ENCODE data around the gene PRLR. TPM values are rescaled to one million over a fixed set of nuclear protein-coding genes. Genes with fewer than 3 reads are reported as not detected.

Gene PRLR
- total and polyA plus RNA-seq, 2 of the 13 experiments (the other 11 are each of a cell fraction or from before 2014, with no cell fraction given), result 12.2 to 13.3 TPM

GRCh38 chr5:35188031-35188457 is 42.2 kb downstream of the PRLR start:
- peaks cover 48% of the 10 kb centered on the region for H3K4me1 ChIP-seq (ENCODE audit: insufficient read depth, low read length)
- in situ Hi-C loops (cut with HindIII; ENCODE audit: extremely low pct_ligation_motif_present, low pct_unique_long_range_greater_than_20kb), result no loop called here
- no peak overlapping the region for H2AFZ ChIP-seq (ENCODE audit: low read length)
- H3K9ac ChIP-seq (ENCODE audit: insufficient read depth, low read depth, low read length), result no peak overlapping the region
- POLR2A ChIA-PET, result no interaction called here
- H3K79me2 ChIP-seq (ENCODE audit: insufficient read depth, low read length), result no peaks in the 10 kb centered on the region
- H3K27ac ChIP-seq (ENCODE audit: extremely low read length, insufficient read depth, low read length), result no peak overlapping the region
- TF ChIP-seq ZNF704 (CRISPR knock-in tag; IDR thresholded peaks at IDR 0.05; ENCODE audit: borderline replicate concordance), result no peak
- no peak for TF ChIP-seq THAP7 (CRISPR knock-in tag; IDR thresholded peaks at IDR 0.05)
- no peak for TF ChIP-seq AHR (CRISPR knock-in tag; IDR thresholded peaks at IDR 0.05)
- no peak for TF ChIP-seq GFI1 (CRISPR knock-in tag; IDR thresholded peaks at IDR 0.05; ENCODE audit: borderline replicate concordance)
- TF ChIP-seq ZNF646 (CRISPR knock-in tag; IDR thresholded peaks at IDR 0.05), result no peak
- TF ChIP-seq ZNF781 (CRISPR knock-in tag; IDR thresholded peaks at IDR 0.05; ENCODE audit: borderline replicate concordance, not compliant biosample characterization), result no peak
- TF ChIP-seq MAFF (IDR thresholded peaks at IDR 0.05; ENCODE audit: low read depth, low read length), result no peak
- TF ChIP-seq ZNF34 (CRISPR knock-in tag; IDR thresholded peaks at IDR 0.05; ENCODE audit: borderline replicate concordance), result no peak
- no peak for TF ChIP-seq ZNF430 (CRISPR knock-in tag; IDR thresholded peaks at IDR 0.05)
- no peak for TF ChIP-seq HMGXB3 (CRISPR knock-in tag; IDR thresholded peaks at IDR 0.05; ENCODE audit: borderline replicate concordance)
- H3K4me3 ChIP-seq (replicated peaks in 1 of 3; ENCODE audit: insufficient read depth in 1 of 3, low read depth in 2 of 3, low read length in 3 of 3), result no peak overlapping the region
- ATAC-seq (no peak), DNase-seq (ENCODE audit: low spot score) (no peak), FAIRE-seq (no peak)
- H3K9me3 ChIP-seq (ENCODE audit: low read length), result no peaks in the 10 kb centered on the region
- 97% methylated on average over 9 of the region's 9 CpGs for WGBS (ENCODE audit: low lambda C conversion rate)
- H3K27me3 ChIP-seq (ENCODE audit: control insufficient read depth in 1 of 2, insufficient read depth in 2 of 2, low read length in 2 of 2), result no peaks in the 10 kb centered on the region
- CTCF ChIA-PET (ENCODE audit: low intra/inter-chr PET ratio, low total read pairs), result no interaction called here
- H3K36me3 ChIP-seq (replicated peaks in 1 of 2; ENCODE audit: control insufficient read depth in 1 of 2, insufficient read depth in 2 of 2, low read length in 2 of 2), result no peaks in the 10 kb centered on the region; a peak in 1 of 5 replicates
- no peaks in the 10 kb centered on the region for H4K20me1 ChIP-seq (ENCODE audit: insufficient read depth, low read length)
- BruUV-seq (replicated peaks), result no TSS peak
- H3K4me2 ChIP-seq (ENCODE audit: low read depth, low read length), result no peak overlapping the region
- intact Hi-C loops (cut with micrococcal nuclease; ENCODE audit: unreplicated experiment), result no loop called here
